ENCODE results near the gene NUCB1. TPM values are rescaled to one million over a fixed set of nuclear protein-coding genes. Genes with fewer than 3 reads are reported as not detected.
A peak's percentile ranks its signal among the peaks of the same experiment; 100 is the strongest.

Gene NUCB1
- total and polyA plus RNA-seq, 9 of the 15 experiments (the other 6 are each of a cell fraction or from before 2014, with no cell fraction given), result 3.1 to 153 (median 71.7) TPM

DNA sequence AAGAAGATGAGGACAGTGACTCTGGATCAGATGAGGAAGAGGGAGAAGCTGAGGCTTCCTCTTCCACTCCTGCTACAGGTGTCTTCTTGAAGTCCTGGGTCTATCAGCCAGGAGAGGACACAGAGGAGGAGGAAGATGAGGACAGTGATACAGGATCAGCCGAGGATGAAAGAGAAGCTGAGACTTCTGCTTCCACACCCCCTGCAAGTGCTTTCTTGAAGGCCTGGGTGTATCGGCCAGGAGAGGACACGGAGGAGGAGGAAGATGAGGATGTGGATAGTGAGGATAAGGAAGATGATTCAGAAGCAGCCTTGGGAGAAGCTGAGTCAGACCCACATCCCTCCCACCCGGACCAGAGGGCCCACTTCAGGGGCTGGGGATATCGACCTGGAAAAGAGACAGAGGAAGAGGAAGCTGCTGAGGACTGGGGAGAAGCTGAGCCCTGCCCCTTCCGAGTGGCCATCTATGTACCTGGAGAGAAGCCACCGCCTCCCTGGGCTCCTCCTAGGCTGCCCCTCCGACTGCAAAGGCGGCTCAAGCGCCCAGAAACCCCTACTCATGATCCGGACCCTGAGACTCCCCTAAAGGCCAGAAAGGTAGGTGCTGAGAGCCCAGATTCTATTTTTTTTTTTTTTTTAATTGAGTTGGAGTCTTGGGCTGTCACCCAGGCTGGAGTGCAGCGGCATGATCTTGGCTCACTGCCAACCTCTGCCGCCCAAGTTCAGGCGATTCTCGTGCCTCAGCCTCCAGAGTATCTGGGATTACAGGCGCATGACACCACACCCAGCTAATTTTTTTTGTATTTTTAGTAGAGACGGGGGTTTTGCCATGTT is 25.6 kb upstream of the NUCB1 start (continued):
- TF ChIP-seq ILF3 (IDR thresholded peaks at IDR 0.05; ENCODE audit: borderline replicate concordance) (no peak), HEY1 (CRISPR knock-in tag; IDR thresholded peaks at IDR 0.05; ENCODE audit: borderline replicate concordance) (no peak), CSDE1 (IDR thresholded peaks at IDR 0.05) (0 out of 4 replicates have a peak, but pooled peaks of 1 of the 2 experiments have one; percentile 2), TSHZ1 (CRISPR knock-in tag; IDR thresholded peaks at IDR 0.05) (no peak), POLR2G (IDR thresholded peaks at IDR 0.05; ENCODE audit: low read depth, low read length) (peak; percentile 66; the same call in 1 of the 2 replicates), MXI1 (IDR thresholded peaks at IDR 0.05; ENCODE audit: low read depth, low read length) (no peak), ZNF436 (CRISPR knock-in tag; IDR thresholded peaks at IDR 0.05) (no peak), ELF4 (CRISPR knock-in tag; IDR thresholded peaks at IDR 0.05) (peak; percentile 64; the same call in 1 of the 2 replicates), UBTF (IDR thresholded peaks at IDR 0.05; ENCODE audit: borderline replicate concordance in 1 of 2, low read depth in 2 of 2, low read length in 2 of 2) (0 out of 4 replicates have a peak, but pooled peaks of 1 of the 2 experiments have one; percentile 20), RNF2 (IDR thresholded peaks at IDR 0.05) (no peak), ZNF316 (IDR thresholded peaks at IDR 0.05) (no peak), RBBP5 (IDR thresholded peaks at IDR 0.05; ENCODE audit: borderline replicate concordance, insufficient read depth, low read length, poor library complexity, severe bottlenecking) (peak; percentile 38), MTA3 (IDR thresholded peaks at IDR 0.05; ENCODE audit: borderline replicate concordance) (no peak; the same call in 1 of the 2 replicates), BMI1 (IDR thresholded peaks at IDR 0.05; ENCODE audit: low read length) (no peak), HDGF (IDR thresholded peaks at IDR 0.05) (peak; percentile 1; the same call in 1 of the 2 replicates), ZNF133 (CRISPR knock-in tag; IDR thresholded peaks at IDR 0.05) (no peak), KDM2B (CRISPR knock-in tag; IDR thresholded peaks at IDR 0.05) (no peak), ZNF224 (CRISPR knock-in tag; IDR thresholded peaks at IDR 0.05) (no peak), ELF2 (CRISPR knock-in tag; IDR thresholded peaks at IDR 0.05) (peak; percentile 44; the same call in 1 of the 2 replicates)
- TF ChIP-seq, protein P1, sequence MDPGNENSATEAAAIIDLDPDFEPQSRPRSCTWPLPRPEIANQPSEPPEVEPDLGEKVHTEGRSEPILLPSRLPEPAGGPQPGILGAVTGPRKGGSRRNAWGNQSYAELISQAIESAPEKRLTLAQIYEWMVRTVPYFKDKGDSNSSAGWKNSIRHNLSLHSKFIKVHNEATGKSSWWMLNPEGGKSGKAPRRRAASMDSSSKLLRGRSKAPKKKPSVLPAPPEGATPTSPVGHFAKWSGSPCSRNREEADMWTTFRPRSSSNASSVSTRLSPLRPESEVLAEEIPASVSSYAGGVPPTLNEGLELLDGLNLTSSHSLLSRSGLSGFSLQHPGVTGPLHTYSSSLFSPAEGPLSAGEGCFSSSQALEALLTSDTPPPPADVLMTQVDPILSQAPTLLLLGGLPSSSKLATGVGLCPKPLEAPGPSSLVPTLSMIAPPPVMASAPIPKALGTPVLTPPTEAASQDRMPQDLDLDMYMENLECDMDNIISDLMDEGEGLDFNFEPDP (CRISPR knock-in tag; IDR thresholded peaks at IDR 0.05), result 0 out of 2 replicates have a peak, but pooled peaks have one; percentile 49
